HG03025 (cell line): ENCODE measurements around the gene CCDC158.
"Not testable (repeated sequence)": the region's sequence is repeated elsewhere in the genome, so short reads cannot be mapped to it uniquely, and the experiment has no call there.

Source experiments
- ATAC-seq: cut with Tn5 transposase; IDR thresholded peaks from one replicate; pipeline ENCODE4 v1.9.1; 2021; ENCODE audit warnings: mild to moderate bottlenecking, moderate library complexity; ENCODE audit not compliant: unreplicated experiment, low FRiP score

Gene CCDC158

GRCh38 chr4:76420762-76421581 lies at the start of gene CCDC158:
Gene CCDC158 (minus strand): TSS chr4:76421141. CDS start chr4:76403207, 17,934 bp downstream.
- no peak for ATAC-seq

GRCh38 chr4:76470532-76470931 lies 49.6 kb upstream of the CCDC158 start:
- no peak for ATAC-seq

GRCh38 chr4:76470064-76470463 lies 49.1 kb upstream of the CCDC158 start:
- no peak for ATAC-seq

- no peak for ATAC-seq
Observed at GRCh38 chr4:76463568-76463967, 42.6 kb upstream of the CCDC158 start.

GRCh38 chr4:76459291-76459723 lies 38.4 kb upstream of the CCDC158 start:
- no peak for ATAC-seq

- ATAC-seq = no peak
Observed at GRCh38 chr4:76458825-76459224, 37.9 kb upstream of the CCDC158 start.

GRCh38 chr4:76458297-76458696 lies 37.4 kb upstream of the CCDC158 start:
- ATAC-seq = no peak

GRCh38 chr4:76457885-76458284 lies 36.9 kb upstream of the CCDC158 start:
- no peak for ATAC-seq

GRCh38 chr4:76454073-76454472 lies 33.1 kb upstream of the CCDC158 start:
- not testable (repeated sequence) for ATAC-seq

GRCh38 chr4:76453232-76453631 lies 32.3 kb upstream of the CCDC158 start:
- ATAC-seq = no peak

- no peak for ATAC-seq
Observed at GRCh38 chr4:76449833-76450232, 28.9 kb upstream of the CCDC158 start.

- ATAC-seq = no peak
Observed at GRCh38 chr4:76449362-76449767, 28.4 kb upstream of the CCDC158 start.

GRCh38 chr4:76448211-76448610 lies 27.3 kb upstream of the CCDC158 start:
- no peak for ATAC-seq

GRCh38 chr4:76447393-76447851 lies 26.5 kb upstream of the CCDC158 start:
- ATAC-seq = no peak

GRCh38 chr4:76445911-76446310 lies 25.0 kb upstream of the CCDC158 start:
- ATAC-seq = no peak

- ATAC-seq = no peak
Observed at GRCh38 chr4:76443376-76443775, 22.4 kb upstream of the CCDC158 start.

- no peak for ATAC-seq
Observed at GRCh38 chr4:76442807-76443206, 21.9 kb upstream of the CCDC158 start.

- no peak for ATAC-seq
Observed at GRCh38 chr4:76441881-76442280, 20.9 kb upstream of the CCDC158 start.

GRCh38 chr4:76439491-76439890 lies 18.6 kb upstream of the CCDC158 start:
- ATAC-seq = no peak

GRCh38 chr4:76435528-76436319 lies 14.8 kb upstream of the CCDC158 start:
- no peak for ATAC-seq

- ATAC-seq = no peak
Observed at GRCh38 chr4:76434901-76435527, 14.1 kb upstream of the CCDC158 start, which contains the start of gene SHROOM3. Gene SHROOM3 (plus strand): TSS chr4:76435229. CDS start chr4:76436053, 824 bp downstream.
